AG10803 (cell line): ENCODE results near the gene PCBP1.
"Not testable (repeated sequence)": the region's sequence is repeated elsewhere in the genome, so short reads cannot be mapped to it uniquely, and the experiment has no call there.

Experiments
- DNase-seq: peaks from one replicate; pipeline ENCODE4 v3.0.0; 2010; ENCODE audit warnings: low read depth
- H3K4me3 ChIP-seq: 2 replicates; pipeline ENCODE4 v1.5.1; 2011; ENCODE audit warnings: mild to moderate bottlenecking, low read length, control low read depth
- CTCF ChIP-seq: conservative IDR thresholded peaks from 2 replicates; pipeline ENCODE4 v1.5.1; 2011; ENCODE audit warnings: mild to moderate bottlenecking, low read length, control low read depth, inconsistent platforms

PCBP1 gene

GRCh38 chr2:70133491-70134322, 46.4 kb downstream of the PCBP1 start:
- DNase-seq, result no peak
- H3K4me3 ChIP-seq, result no peak overlapping the region
- TF ChIP-seq CTCF, result no peak

GRCh38 chr2:70134323-70134983, 47.2 kb downstream of the PCBP1 start:
- H3K4me3 ChIP-seq, DNase-seq: not testable (repeated sequence)
